Muscle of leg (tissue), 11 donors: ENCODE results near the gene RAET1L. TPM values are rescaled to one million over a fixed set of nuclear protein-coding genes. Genes with fewer than 3 reads are reported as not detected.
"Not testable (repeated sequence)": the region's sequence is repeated elsewhere in the genome, so short reads cannot be mapped to it uniquely, and the experiment has no call there.

Source experiments
- DNase-seq: peaks from one replicate; pipeline ENCODE4 v3.0.0; 2013
- H3K27ac ChIP-seq: one replicate; pipeline ENCODE4 v1.5.1; 2013; ENCODE audit warnings: mild to moderate bottlenecking, low read length, control low read depth
- H3K27me3 ChIP-seq: one replicate; pipeline ENCODE4 v1.6.1; 2013; ENCODE audit warnings: low read length; ENCODE audit not compliant: control insufficient read depth, insufficient read depth
- H3K36me3 ChIP-seq: one replicate; pipeline ENCODE4 v1.6.1; 2013; ENCODE audit warnings: low read length; ENCODE audit not compliant: control insufficient read depth, insufficient read depth
- H3K4me1 ChIP-seq: one replicate; pipeline ENCODE4 v1.6.1; 2013; ENCODE audit warnings: low read length; ENCODE audit not compliant: control insufficient read depth, insufficient read depth
- H3K4me3 ChIP-seq: one replicate; pipeline ENCODE4 v1.5.1; 2013; ENCODE audit warnings: low read length, control low read depth
- H3K9me3 ChIP-seq: replicated peaks from 2 replicates; pipeline ENCODE4 v1.6.1; 2013; ENCODE audit warnings: low read depth, low read length; ENCODE audit not compliant: control insufficient read depth
- WGBS: methylation state at CpG from one replicate; pipeline ENCODE4 v1.1.5; 2013; ENCODE audit warnings: missing lambda C conversion rate; ENCODE audit not compliant: insufficient coverage; 5-methylcytosine and 5-hydroxymethylcytosine counted together
- polyA plus RNA-seq, 8 donors: library from polyadenylated mRNA; unstranded; fragments of 120-200 nt; gene quantifications; one replicate each; pipeline versions ENCODE4 v1.2.1 to v1.2.3, GENCODE V29; 2013; ENCODE audit warnings: inconsistent platforms in 1 of 8, low replicate concordance in 1 of 8; ENCODE audit not compliant: insufficient read length in 8 of 8, insufficient read depth in 1 of 8
- total RNA-seq: library from RNA; stranded (reverse); fragments of 120-200 nt; gene quantifications from one replicate; pipeline ENCODE4 v1.2.4, GENCODE V29; 2013

The RAET1L gene
- total and polyA plus RNA-seq, 9 donors, result 0.14 to 0.37 TPM; not detected in 7

DNA sequence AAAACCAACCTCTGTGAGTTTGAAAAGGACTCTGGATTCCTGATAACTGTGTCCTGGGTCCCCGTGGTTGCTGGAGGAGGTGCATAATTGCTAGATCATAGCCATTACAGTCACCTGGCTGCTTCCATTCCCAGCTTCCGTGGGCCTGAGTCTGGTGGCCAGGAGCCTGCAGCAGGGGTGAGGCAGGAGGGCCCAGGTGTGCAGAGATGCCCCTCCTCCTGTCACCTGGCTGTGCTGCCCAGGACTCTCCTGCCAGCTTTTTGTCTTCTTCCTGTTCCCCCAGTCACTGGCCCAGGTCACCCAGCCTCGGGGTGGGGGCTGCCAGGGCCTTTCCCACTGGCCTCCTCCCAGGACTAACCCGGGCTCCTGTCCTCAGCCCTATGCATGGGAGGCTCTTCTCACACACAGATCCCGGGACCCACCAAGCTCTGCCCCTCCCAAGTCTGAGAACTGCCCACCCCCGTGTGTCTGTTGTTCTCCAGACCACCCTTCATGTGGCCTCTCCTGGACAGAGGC is 30.0 kb downstream of the RAET1L start:
- no peaks in the 10 kb centered on the region for H3K9me3 ChIP-seq
- DNase-seq, result no peak
- H3K4me3 ChIP-seq, result no peak overlapping the region
- 58% methylated on average over 5 of the region's 6 CpGs for WGBS
- peaks cover 61% of the 10 kb centered on the region for H3K27me3 ChIP-seq
- no peaks in the 10 kb centered on the region for H3K36me3 ChIP-seq
- peaks cover 11% of the 10 kb centered on the region for H3K4me1 ChIP-seq
- no peak overlapping the region for H3K27ac ChIP-seq

DNA sequence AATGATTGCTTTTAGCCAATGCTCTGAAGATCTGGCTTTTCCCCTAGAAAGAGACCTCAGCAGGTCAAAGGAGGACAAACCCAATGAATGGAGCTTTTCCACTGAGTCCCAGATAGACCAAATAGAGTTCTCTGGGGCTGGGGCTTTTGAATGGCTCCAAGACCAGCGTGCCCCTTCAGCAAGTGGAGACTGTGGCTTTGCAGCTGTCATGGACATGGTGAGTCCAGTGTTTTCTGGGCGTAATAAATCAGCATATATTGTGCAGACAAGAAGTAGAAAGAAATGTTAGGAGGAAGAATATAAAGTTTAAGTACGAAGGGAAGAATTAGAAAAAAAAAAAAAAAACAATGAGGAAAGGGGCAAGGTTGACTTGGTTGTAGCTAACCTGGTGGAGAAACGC is 33.5 kb downstream of the RAET1L start:
- DNase-seq, result no peak
- WGBS, result 59% methylated on average over 2 of the region's 4 CpGs
- peaks cover 5% of the 10 kb centered on the region for H3K9me3 ChIP-seq
- no peak overlapping the region for H3K4me3 ChIP-seq
- H3K27me3 ChIP-seq, result peaks cover 79% of the 10 kb centered on the region
- no peaks in the 10 kb centered on the region for H3K36me3 ChIP-seq
- peaks cover 19% of the 10 kb centered on the region for H3K4me1 ChIP-seq
- H3K27ac ChIP-seq, result no peak overlapping the region

DNA sequence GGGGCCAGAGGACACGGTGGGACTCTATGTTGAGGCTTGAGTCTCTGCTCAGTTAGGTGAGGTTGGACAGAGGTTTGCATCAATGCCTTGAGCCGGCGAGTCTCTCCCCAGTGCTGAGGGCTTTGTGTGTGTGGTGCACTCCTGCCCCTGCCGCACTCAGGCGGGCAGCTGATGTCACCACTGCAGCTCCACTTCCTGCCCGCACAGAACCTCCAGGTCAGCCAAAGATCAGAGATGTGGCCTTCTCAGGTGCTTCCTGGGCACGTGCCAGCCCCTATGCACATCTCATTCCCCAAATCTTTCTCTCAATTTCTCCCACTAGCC is 33.9 kb downstream of the RAET1L start:
- peaks cover 80% of the 10 kb centered on the region for H3K27me3 ChIP-seq
- not testable (repeated sequence) for H3K9me3 ChIP-seq, DNase-seq, H3K36me3 ChIP-seq, H3K4me3 ChIP-seq, H3K27ac ChIP-seq
- peaks cover 19% of the 10 kb centered on the region for H3K4me1 ChIP-seq
- no CpG with 5 or more reads among the region's 7 CpGs for WGBS

DNA sequence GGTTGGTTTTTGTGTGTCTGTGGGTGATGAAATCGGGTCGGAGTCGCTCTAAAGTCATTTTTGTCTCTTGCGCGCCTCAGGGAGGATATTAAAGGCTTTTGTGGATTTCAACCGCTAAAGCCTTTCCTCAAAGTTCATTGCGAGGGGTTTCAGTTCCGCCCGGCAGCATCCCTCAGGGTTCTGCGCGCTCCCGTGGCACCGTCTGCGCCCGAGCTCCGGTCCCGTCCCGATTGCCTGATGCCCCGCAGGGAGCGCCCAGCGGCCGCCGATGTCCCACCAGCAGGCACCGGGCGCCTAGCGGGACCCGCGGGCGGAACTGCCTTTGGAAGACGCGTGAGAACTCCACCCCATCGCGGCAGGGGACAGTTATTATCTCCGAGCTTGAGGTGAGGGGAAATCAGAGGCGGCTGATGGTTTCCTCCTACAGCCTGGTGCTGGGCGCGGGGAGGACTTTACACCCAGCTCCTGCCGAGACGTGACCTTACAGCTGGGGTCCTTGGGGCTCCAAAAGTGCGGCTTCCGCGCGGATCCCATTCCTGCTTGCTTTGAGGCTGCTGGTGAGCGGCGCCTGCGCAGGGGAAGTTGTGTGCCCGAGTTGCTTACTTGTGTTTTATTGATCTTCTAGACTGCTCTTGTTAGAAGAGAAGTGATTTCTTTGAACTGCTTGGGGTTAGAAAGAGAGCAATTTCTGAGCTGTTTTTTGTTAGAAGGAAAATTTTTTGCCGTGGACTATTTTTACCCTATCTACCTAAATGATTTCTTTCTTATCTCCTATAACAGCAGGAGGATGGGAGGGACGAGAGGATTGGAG is 34.5 kb downstream of the RAET1L start:
- H3K36me3 ChIP-seq, result no peaks in the 10 kb centered on the region
- under 1% methylated on average over 36 of the region's 49 CpGs for WGBS
- H3K4me1 ChIP-seq, result peaks cover 19% of the 10 kb centered on the region
- H3K9me3 ChIP-seq, result peaks cover 5% of the 10 kb centered on the region
- no peak for DNase-seq
- no peak overlapping the region for H3K27ac ChIP-seq
- no peak overlapping the region for H3K4me3 ChIP-seq
- peaks cover 80% of the 10 kb centered on the region for H3K27me3 ChIP-seq

DNA sequence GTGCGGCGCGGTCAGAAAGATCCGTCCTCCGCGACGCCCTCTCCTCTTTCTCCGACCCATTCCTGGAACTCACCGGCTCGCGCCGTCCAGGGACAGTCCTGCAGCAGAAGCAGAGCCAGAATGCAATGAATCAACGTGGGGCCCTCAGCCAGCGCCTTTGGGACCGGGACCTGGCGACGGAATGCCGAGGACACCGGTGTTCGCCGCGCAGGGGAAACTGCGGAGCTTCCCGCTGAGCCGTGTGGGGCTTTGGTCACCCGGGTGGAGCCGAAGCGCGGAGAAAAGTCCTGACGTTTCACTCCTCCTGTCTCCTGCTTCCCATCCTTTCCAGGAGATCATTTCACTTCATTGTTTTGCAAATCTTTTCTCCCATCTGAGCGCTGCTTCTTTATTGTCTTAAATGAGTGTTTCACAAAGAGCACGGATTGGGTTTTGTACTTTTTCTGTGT is 35.1 kb downstream of the RAET1L start:
- Histone ChIP-seq H3K9me3 (peaks cover 5% of the 10 kb centered on the region), H3K27ac (no peak overlapping the region), H3K4me3 (no peak overlapping the region), H3K4me1 (peaks cover 19% of the 10 kb centered on the region), H3K27me3 (peaks cover 80% of the 10 kb centered on the region), H3K36me3 (no peaks in the 10 kb centered on the region)
- no peak for DNase-seq
- 2% methylated on average over 25 of the region's 32 CpGs for WGBS

DNA sequence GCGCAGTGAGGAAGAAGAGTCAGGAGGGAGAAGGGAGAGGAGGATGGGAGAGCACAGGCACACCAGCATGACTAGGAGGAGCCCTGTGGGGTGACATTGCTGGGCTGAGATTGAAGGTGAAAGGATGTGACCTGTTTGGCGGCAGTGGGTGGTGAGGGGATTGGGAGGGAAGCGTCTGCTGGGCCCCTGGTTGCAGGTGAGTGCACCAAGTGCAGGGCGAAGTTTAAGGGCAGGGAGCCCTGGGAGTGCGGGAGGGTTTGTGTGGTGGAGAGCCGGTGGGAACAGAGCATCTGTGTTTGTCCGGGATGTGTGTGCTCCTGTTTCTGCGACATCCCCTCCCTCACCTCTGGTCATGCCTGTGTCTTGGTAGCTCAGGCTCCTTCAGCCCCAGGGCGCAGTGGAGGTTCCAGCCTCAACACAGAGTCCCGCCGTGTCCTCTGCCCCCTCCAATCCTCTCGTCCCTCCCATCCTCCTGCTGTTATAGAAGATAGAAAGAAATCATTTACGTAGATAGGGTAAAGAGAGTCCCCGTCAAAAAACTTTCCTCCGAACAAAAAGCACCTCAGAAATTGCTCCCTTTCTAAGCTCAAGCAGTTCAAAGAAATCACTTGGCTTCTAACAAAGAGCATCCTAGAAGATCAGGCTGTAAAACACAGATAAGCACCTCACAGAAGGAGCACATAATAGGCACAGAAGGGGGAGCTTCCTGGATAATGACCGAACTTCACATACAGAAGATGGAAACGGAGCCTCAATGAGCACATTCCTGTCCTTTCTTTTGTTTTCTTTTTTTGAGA is 36.6 kb downstream of the RAET1L start:
- no peak overlapping the region for H3K27ac ChIP-seq
- H3K36me3 ChIP-seq, result no peaks in the 10 kb centered on the region
- H3K27me3 ChIP-seq, result peaks cover 81% of the 10 kb centered on the region
- H3K4me3 ChIP-seq, result no peak overlapping the region
- H3K9me3 ChIP-seq, result peaks cover 5% of the 10 kb centered on the region
- WGBS, result 0% methylated on average over 7 of the region's 17 CpGs
- DNase-seq, result no peak
- peaks cover 19% of the 10 kb centered on the region for H3K4me1 ChIP-seq

DNA sequence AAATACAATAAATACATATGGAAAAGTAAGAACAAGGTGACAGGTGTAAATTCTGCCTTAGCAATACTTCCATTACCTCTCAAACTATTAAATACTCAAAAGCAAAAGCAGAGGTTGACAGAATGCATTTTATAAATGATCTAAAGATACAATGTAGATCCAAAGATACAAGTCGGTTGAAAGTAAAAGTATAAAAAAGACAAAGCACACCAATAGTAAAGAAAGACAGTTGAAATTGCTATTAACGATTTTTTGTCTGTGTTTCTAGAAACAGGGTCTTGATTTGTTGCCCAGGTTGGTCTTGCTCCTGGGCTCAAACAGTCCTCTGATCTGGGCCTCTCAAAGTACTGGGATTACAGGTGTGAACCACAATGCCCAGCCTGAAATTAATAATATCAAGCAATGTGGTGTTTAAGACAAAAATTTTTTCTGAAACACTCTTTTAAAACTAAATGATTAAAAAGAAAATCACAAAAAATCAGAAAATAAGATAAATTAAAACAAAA is 37.7 kb downstream of the RAET1L start:
- WGBS, result 33% methylated on average over 1 of the region's 2 CpGs

DNA sequence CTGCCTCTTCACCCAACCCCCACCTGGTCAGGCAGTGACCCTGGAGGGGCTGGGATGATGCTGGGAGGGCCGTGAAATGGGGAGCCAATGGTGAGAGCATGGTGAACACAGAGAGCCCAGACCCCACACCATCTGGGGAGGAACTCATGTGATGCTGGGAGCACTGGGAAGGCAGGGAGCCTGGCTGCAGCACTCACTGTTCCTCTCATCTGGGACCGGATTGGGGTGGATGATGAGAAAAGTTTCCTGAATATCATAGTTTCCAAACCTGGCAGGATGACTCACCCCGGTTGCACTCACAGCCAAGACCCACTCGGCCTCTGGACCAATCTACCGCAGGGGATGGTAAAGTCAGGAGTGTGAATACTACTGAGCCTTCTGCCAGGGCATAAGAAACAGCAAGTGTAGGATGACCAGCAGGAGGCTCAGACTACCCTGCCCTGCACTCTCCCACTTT is 39.8 kb downstream of the RAET1L start:
- H3K4me3 ChIP-seq, result no peak overlapping the region
- H3K27me3 ChIP-seq, result peaks cover 87% of the 10 kb centered on the region
- H3K27ac ChIP-seq, result no peak overlapping the region
- H3K9me3 ChIP-seq, result peaks cover 5% of the 10 kb centered on the region
- H3K36me3 ChIP-seq, result no peaks in the 10 kb centered on the region
- WGBS, result no CpG with 5 or more reads among the region's 5 CpGs
- no peak for DNase-seq
- H3K4me1 ChIP-seq, result peaks cover 10% of the 10 kb centered on the region

More for the DNA sequence above, 37.7 kb downstream of the RAET1L start:
- peaks cover 5% of the 10 kb centered on the region for H3K9me3 ChIP-seq
- H3K4me3 ChIP-seq, result no peak overlapping the region
- H3K36me3 ChIP-seq, result no peaks in the 10 kb centered on the region
- H3K27me3 ChIP-seq, result peaks cover 87% of the 10 kb centered on the region
- H3K27ac ChIP-seq, result no peak overlapping the region
- DNase-seq, result no peak
- peaks cover 19% of the 10 kb centered on the region for H3K4me1 ChIP-seq

DNA sequence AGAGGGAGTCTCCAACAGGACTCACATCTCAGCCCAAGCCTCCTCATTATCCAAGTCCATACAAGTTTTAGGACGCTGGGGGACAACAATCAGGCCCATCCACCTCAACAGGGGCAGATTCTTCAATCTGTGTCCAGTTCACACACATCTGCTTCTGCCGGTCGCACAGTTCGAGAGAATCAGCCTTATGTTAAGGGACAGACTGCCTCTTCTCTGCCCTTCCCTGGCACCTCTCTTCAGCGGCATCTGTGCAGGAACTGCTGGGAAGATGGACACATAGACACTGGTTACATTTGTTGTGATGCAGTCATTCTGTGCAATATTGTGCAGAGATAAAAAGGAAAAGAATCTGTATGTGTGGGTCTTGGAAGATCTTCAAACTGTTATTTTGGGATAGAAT is 40.6 kb downstream of the RAET1L start:
- Histone ChIP-seq H3K27ac (no peak overlapping the region), H3K9me3 (peaks cover 5% of the 10 kb centered on the region), H3K4me1 (peaks cover 3% of the 10 kb centered on the region), H3K27me3 (peaks cover 83% of the 10 kb centered on the region), H3K4me3 (no peak overlapping the region), H3K36me3 (no peaks in the 10 kb centered on the region)
- no CpG with 5 or more reads among the region's 5 CpGs for WGBS
- DNase-seq, result no peak

DNA sequence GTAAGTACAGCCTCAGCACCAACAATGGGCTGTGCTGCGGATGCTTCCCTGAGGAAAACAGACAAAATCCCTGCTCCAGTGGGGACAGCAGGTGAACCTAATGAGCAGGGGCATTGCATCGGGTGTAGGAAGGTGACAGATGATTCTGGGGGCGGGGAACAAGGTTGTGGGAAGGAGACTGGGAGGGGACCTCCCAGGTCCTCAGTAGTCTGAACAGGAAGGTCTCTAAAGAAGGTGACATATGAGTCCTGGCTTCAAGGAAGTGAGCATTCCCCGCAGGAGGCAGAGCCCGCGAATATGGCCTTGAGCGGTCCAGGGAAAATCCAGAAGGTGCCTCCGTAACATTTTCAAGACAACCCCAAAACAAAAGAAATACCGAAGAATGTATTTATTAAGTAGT is 42.2 kb downstream of the RAET1L start:
- no peaks in the 10 kb centered on the region for H3K36me3 ChIP-seq
- WGBS, result 0% methylated on average over 2 of the region's 9 CpGs

More for the DNA sequence above, 42.2 kb downstream of the RAET1L start:
- H3K27ac ChIP-seq, result no peak overlapping the region
- peaks cover 5% of the 10 kb centered on the region for H3K9me3 ChIP-seq
- H3K4me1 ChIP-seq, result no peaks in the 10 kb centered on the region
- H3K27me3 ChIP-seq, result peaks cover 77% of the 10 kb centered on the region
- H3K4me3 ChIP-seq, result no peak overlapping the region
- DNase-seq, result no peak
